AG08396 (cell line): ENCODE data around the gene KHK.

Experiments used
- DNase-seq: peaks from one replicate; pipeline ENCODE4 v3.0.0; 2012; ENCODE audit warnings: low spot score, mixed read lengths

KHK gene

GRCh38 chr2:27086724-27087593, at the start of gene KHK:
Gene KHK, plus strand, starts transcription at chr2:27086772. Its CDS starts 488 bp downstream, at chr2:27087260.
- DNase-seq = no peak

GRCh38 chr2:27038012-27038411, 48.6 kb upstream of the KHK start:
- DNase-seq = no peak

- no peak for DNase-seq
Measured at GRCh38 chr2:27038631-27039339, 47.8 kb upstream of the KHK start.

- no peak for DNase-seq
Measured at GRCh38 chr2:27039426-27039825, 47.1 kb upstream of the KHK start.

GRCh38 chr2:27039871-27040270, 46.7 kb upstream of the KHK start:
- no peak for DNase-seq

GRCh38 chr2:27040282-27040681, 46.3 kb upstream of the KHK start:
- DNase-seq = no peak

- no peak for DNase-seq
Measured at GRCh38 chr2:27041752-27042151, 44.8 kb upstream of the KHK start.

- DNase-seq = no peak
Measured at GRCh38 chr2:27042159-27042661, 44.4 kb upstream of the KHK start.

GRCh38 chr2:27042985-27043634, 43.5 kb upstream of the KHK start:
- DNase-seq = peak; percentile 35

- DNase-seq = no peak
Measured at GRCh38 chr2:27049422-27050280, 36.9 kb upstream of the KHK start.

- peak; percentile 94 for DNase-seq
Measured at GRCh38 chr2:27050281-27050995, 36.1 kb upstream of the KHK start.

- DNase-seq = peak; percentile 100
Measured at GRCh38 chr2:27050996-27051901, 35.3 kb upstream of the KHK start, which contains the start of gene AGBL5. Gene AGBL5, plus strand, starts transcription at chr2:27051668. Its CDS starts 1,291 bp downstream, at chr2:27052959.

- peak; percentile 36 for DNase-seq
Measured at GRCh38 chr2:27051902-27052645, 34.5 kb upstream of the KHK start.

GRCh38 chr2:27053321-27053720, 33.3 kb upstream of the KHK start:
- no peak for DNase-seq

- DNase-seq = no peak
Measured at GRCh38 chr2:27053776-27054175, 32.8 kb upstream of the KHK start.

GRCh38 chr2:27054721-27055120, 31.9 kb upstream of the KHK start:
- no peak for DNase-seq

GRCh38 chr2:27057184-27057583, 29.4 kb upstream of the KHK start:
- DNase-seq = no peak

- DNase-seq = no peak
Measured at GRCh38 chr2:27058210-27058609, 28.4 kb upstream of the KHK start.
